Left ventricle myocardium inferior (tissue), 1 donor: ENCODE measurements around the gene DZIP1L. TPM values are rescaled to one million over a fixed set of nuclear protein-coding genes. Genes with fewer than 3 reads are reported as not detected.

Experiments used
- DNase-seq: peaks from one replicate; pipeline ENCODE4 v3.0.0-alpha.2; 2020
- H3K27ac ChIP-seq: fragments of 200-600 bp; replicated peaks from 2 replicates; pipeline ENCODE4 v1.8.0; 2021
- H3K27me3 ChIP-seq: fragments of 200-600 bp; 2 replicates; pipeline ENCODE4 v1.8.0; 2021; ENCODE audit warnings: low read depth
- H3K36me3 ChIP-seq: fragments of 200-600 bp; 2 replicates; pipeline ENCODE4 v1.8.0; 2021
- H3K4me1 ChIP-seq: fragments of 200-600 bp; 2 replicates; pipeline ENCODE4 v1.8.0; 2021
- H3K4me3 ChIP-seq: fragments of 200-600 bp; 2 replicates; pipeline ENCODE4 v1.8.0; 2021; ENCODE audit warnings: mild to moderate bottlenecking, moderate library complexity
- H3K9me3 ChIP-seq: fragments of 200-600 bp; replicated peaks from 2 replicates; pipeline ENCODE4 v1.8.0; 2021
- CTCF ChIP-seq: fragments of 200-600 bp; IDR thresholded peaks from 2 replicates; pipeline ENCODE4 v1.8.0; 2021; ENCODE audit warnings: antibody characterized with exemption, mild to moderate bottlenecking, borderline replicate concordance
- intact Hi-C: fragments of 100-400 bp; cut with micrococcal nuclease; formaldehyde crosslinking; loops from one replicate; pipeline ENCODE4 v1.11.0; 2022
- total RNA-seq: library from RNA; stranded (reverse); fragmentation: NEBNext Ultra II Directional; extraction: Animal tissue kit (Norgen Biotek cat#: 25700); gene quantifications from one replicate; pipeline ENCODE4 v1.2.1, GENCODE V29; 2021
- donor health status: DM: no; HTN: yes; CAD: no; lungs with severe emphysema.

DZIP1L gene
- total RNA-seq, 1 donor from 2014 or later: 4.7 TPM

GRCh38 chr3:138135146-138135832, 19.9 kb upstream of the DZIP1L start:
- no peaks in the 10 kb centered on the region for H3K27me3 ChIP-seq
- H3K36me3 ChIP-seq: no peaks in the 10 kb centered on the region
- intact Hi-C loops: no loop called here
- TF ChIP-seq CTCF: no peak
- H3K27ac ChIP-seq: peak overlapping the region; percentile 23
- no peak for DNase-seq
- H3K9me3 ChIP-seq: no peaks in the 10 kb centered on the region
- no peaks in the 10 kb centered on the region for H3K4me1 ChIP-seq
- no peak overlapping the region for H3K4me3 ChIP-seq

GRCh38 chr3:138132239-138132638, 16.8 kb upstream of the DZIP1L start, which contains the start of gene A4GNT:
TSS of gene A4GNT (minus strand) at chr3:138132390. CDS start at chr3:138131256, 1,134 bp downstream.
- intact Hi-C loops: no loop called here
- no peak within 1 kb of the TSS for H3K27ac ChIP-seq
- H3K4me3 ChIP-seq: no peak within 1 kb of the TSS
- H3K9me3 ChIP-seq: no peaks in the 10 kb centered on the region
- no peak for TF ChIP-seq CTCF
- H3K27me3 ChIP-seq: no peaks in the 10 kb centered on the region
- H3K36me3 ChIP-seq: no peaks in the 10 kb centered on the region
- DNase-seq: no peak
- H3K4me1 ChIP-seq: no peaks in the 10 kb centered on the region

- TF ChIP-seq CTCF: no peak
- Histone ChIP-seq H3K36me3 (no peaks in the 10 kb centered on the region), H3K4me3 (no peak overlapping the region), H3K9me3 (no peaks in the 10 kb centered on the region), H3K4me1 (peaks cover 9% of the 10 kb centered on the region), H3K27ac (no peak overlapping the region), H3K27me3 (no peaks in the 10 kb centered on the region)
- DNase-seq: no peak
- intact Hi-C loops: no loop called here
These were observed 12.4 kb upstream of the DZIP1L start for GRCh38 chr3:138127636-138128365.

- Histone ChIP-seq H3K27ac (peak overlapping the region; percentile 50), H3K36me3 (no peaks in the 10 kb centered on the region), H3K4me3 (no peak overlapping the region), H3K27me3 (no peaks in the 10 kb centered on the region), H3K9me3 (no peaks in the 10 kb centered on the region), H3K4me1 (peaks cover 9% of the 10 kb centered on the region)
- intact Hi-C loops: no loop called here
- TF ChIP-seq CTCF: no peak
- no peak for DNase-seq
These were observed 10.3 kb upstream of the DZIP1L start for GRCh38 chr3:138125548-138126221.

GRCh38 chr3:138124706-138125355, 9.4 kb upstream of the DZIP1L start:
- TF ChIP-seq CTCF: no peak
- peak overlapping the region; percentile 50 for H3K27ac ChIP-seq
- peaks cover 9% of the 10 kb centered on the region for H3K4me1 ChIP-seq
- H3K36me3 ChIP-seq: no peaks in the 10 kb centered on the region
- no peak overlapping the region for H3K4me3 ChIP-seq
- H3K27me3 ChIP-seq: no peaks in the 10 kb centered on the region
- no peaks in the 10 kb centered on the region for H3K9me3 ChIP-seq
- intact Hi-C loops: no loop called here
- DNase-seq: no peak
